ENCODE data around the gene RAMACL. TPM values are rescaled to one million over a fixed set of nuclear protein-coding genes. Genes with fewer than 3 reads are reported as not detected.

RAMACL gene
- total RNA-seq, 2 donors from 2014 or later: 0.99 to 10.9 TPM

DNA sequence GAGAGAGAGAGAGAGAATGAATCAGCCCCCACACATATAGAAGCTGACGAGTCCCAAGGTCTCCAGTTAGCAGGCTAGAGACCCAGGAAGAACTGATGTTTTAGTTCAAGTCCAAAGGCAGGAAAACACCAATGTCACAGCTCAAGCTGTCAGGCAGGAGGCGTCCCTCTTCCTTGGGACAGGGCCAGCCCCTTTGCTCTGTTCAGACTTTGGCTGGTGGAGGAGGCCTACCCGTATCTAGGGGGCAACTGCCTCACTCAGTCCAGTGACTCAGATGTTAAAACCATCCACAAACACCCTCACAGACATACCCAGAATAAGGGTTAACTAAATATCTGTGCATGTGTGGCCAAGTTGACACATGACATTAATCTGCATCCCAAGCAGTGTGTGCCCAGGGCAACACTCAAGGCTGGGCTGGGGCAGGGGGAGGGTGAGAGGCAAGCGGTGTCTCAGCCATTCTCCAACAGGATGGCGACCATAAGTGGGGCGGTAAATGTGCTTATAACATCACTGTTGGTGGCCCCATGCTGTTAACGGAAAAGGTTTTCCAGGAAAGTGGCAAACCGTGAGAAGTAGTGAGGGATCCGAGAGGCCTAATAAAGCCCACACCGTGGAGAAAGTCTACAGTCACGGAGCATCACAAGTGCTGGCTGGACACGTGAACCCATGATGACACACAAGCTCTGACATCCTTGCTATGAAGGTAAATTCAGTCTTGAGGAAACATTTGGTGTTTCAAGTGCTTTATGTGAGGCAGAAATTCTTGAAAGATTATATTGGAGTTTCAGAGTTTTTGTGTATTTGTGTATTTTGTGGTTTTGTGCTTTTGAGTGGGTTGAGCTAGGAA is 28.1 kb downstream of the RAMACL start:
- TF ChIP-seq, protein P1, sequence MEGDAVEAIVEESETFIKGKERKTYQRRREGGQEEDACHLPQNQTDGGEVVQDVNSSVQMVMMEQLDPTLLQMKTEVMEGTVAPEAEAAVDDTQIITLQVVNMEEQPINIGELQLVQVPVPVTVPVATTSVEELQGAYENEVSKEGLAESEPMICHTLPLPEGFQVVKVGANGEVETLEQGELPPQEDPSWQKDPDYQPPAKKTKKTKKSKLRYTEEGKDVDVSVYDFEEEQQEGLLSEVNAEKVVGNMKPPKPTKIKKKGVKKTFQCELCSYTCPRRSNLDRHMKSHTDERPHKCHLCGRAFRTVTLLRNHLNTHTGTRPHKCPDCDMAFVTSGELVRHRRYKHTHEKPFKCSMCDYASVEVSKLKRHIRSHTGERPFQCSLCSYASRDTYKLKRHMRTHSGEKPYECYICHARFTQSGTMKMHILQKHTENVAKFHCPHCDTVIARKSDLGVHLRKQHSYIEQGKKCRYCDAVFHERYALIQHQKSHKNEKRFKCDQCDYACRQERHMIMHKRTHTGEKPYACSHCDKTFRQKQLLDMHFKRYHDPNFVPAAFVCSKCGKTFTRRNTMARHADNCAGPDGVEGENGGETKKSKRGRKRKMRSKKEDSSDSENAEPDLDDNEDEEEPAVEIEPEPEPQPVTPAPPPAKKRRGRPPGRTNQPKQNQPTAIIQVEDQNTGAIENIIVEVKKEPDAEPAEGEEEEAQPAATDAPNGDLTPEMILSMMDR (IDR thresholded peaks at IDR 0.05): no peak
- TF ChIP-seq POLR2A (IDR thresholded peaks at IDR 0.05): no peak
- Histone ChIP-seq H3K9me3 (no peaks in the 10 kb centered on the region), H3K27ac (no peak overlapping the region), H3K4me3 (no peak overlapping the region), H3K36me3 (replicated peaks in 1 of 2; ENCODE audit: insufficient read depth in 1 of 2, low read depth in 2 of 2) (no peaks in the 10 kb centered on the region), H3K27me3 (no peaks in the 10 kb centered on the region), H3K4me1 (peaks cover 23% of the 10 kb centered on the region)
- no peak for ATAC-seq
- 91 to 96% methylated on average over 12 of the region's 12 CpGs for WGBS, 2 donors
- no peak for DNase-seq
- intact Hi-C loops (cut with DNase I): no loop called here

GRCh38 chr6:166556863-166557322 is 29.6 kb downstream of the RAMACL start:
- DNase-seq: peak; percentile 91 to 98 (median 95)
- TF ChIP-seq POLR2A (IDR thresholded peaks at IDR 0.05): peak in 2 of 3 donors; percentile 51 to 59
- TF ChIP-seq, protein P1 (IDR thresholded peaks at IDR 0.05): peak in 3 of 7 experiments; percentile 8 to 28 (median 10)
- ATAC-seq: peak; percentile 99
- H3K4me3 ChIP-seq: no peak overlapping the region
- H3K4me1 ChIP-seq: peaks cover 23% of the 10 kb centered on the region
- no peaks in the 10 kb centered on the region for H3K9me3 ChIP-seq
- intact Hi-C loops (cut with DNase I): no loop called here
- no peaks in the 10 kb centered on the region for H3K27me3 ChIP-seq
- peak overlapping the region; percentile 72 to 88 (median 82) for H3K27ac ChIP-seq
- 40 to 52% methylated on average over 5 to 16 of the region's 16 CpGs for WGBS, 2 donors
- H3K36me3 ChIP-seq (replicated peaks in 1 of 2; ENCODE audit: insufficient read depth in 1 of 2, low read depth in 2 of 2): no peaks in the 10 kb centered on the region

DNA sequence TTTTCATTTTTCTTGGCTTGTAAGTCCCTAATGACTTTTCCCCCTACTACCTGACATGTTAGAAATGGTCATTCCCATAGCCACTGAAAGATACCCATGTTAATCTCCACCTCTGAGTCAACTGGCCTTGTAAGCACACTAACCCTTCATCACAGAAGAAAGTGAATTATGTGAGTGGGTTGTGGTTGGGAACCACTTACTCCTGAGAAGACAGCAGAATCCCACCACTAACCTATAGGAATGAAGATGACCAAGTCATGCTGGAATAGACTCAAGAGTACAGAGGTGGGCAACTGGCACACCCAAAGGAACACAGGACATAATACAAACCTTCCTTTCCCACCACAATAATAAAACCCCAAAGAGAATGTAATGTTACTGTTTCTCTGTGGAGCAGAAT is 30.1 kb downstream of the RAMACL start:
- TF ChIP-seq POLR2A (IDR thresholded peaks at IDR 0.05): no peak
- TF ChIP-seq, protein P1 (IDR thresholded peaks at IDR 0.05): no peak
- H3K27ac ChIP-seq: peak overlapping the region; percentile 14 to 88 (median 76)
- intact Hi-C loops (cut with DNase I): no loop called here
- no peaks in the 10 kb centered on the region for H3K36me3 ChIP-seq (replicated peaks in 1 of 2; ENCODE audit: insufficient read depth in 1 of 2, low read depth in 2 of 2)
- H3K4me1 ChIP-seq: peaks cover 23% of the 10 kb centered on the region
- DNase-seq (no peak), ATAC-seq (no peak)
- no peak overlapping the region for H3K4me3 ChIP-seq
- H3K9me3 ChIP-seq: no peaks in the 10 kb centered on the region
- H3K27me3 ChIP-seq: no peaks in the 10 kb centered on the region

- H3K27ac ChIP-seq: no peak overlapping the region
- no peak for ATAC-seq
- intact Hi-C loops (cut with DNase I): no loop called here
- TF ChIP-seq POLR2A (IDR thresholded peaks at IDR 0.05): no peak
- TF ChIP-seq, protein P1 (IDR thresholded peaks at IDR 0.05): no peak
- WGBS, 2 donors: 78 to 86% methylated on average over 5 to 6 of the region's 6 CpGs
- DNase-seq: no peak
- H3K4me1 ChIP-seq: peaks cover 23% of the 10 kb centered on the region
- H3K27me3 ChIP-seq: no peaks in the 10 kb centered on the region
- no peaks in the 10 kb centered on the region for H3K9me3 ChIP-seq
- no peak overlapping the region for H3K4me3 ChIP-seq
- no peaks in the 10 kb centered on the region for H3K36me3 ChIP-seq (replicated peaks in 1 of 2; ENCODE audit: insufficient read depth in 1 of 2, low read depth in 2 of 2)
Measured at GRCh38 chr6:166555086-166555485, 31.4 kb downstream of the RAMACL start.
